Measurements from ENCODE around the gene ZBTB24. TPM values are rescaled to one million over a fixed set of nuclear protein-coding genes. Genes with fewer than 3 reads are reported as not detected.

The ZBTB24 gene
- total RNA-seq, 4 donors from 2014 or later: 6.5 to 9.6 (median 8.0) TPM

- H3K36me3 ChIP-seq: peaks cover 0 to 17% (median 0%) of the 10 kb centered on the region in 3 donors
- no peak for TF ChIP-seq CTCF (IDR thresholded peaks at IDR 0.05)
- no peak for TF ChIP-seq POLR2A (IDR thresholded peaks at IDR 0.05)
- no peak for TF ChIP-seq EP300 (IDR thresholded peaks at IDR 0.05)
- WGBS, 2 donors: 39 to 43% methylated on average over 2 of the region's 2 CpGs
- peaks cover 0 to 5% (median 2%) of the 10 kb centered on the region in 4 donors for H3K4me1 ChIP-seq
- H3K27ac ChIP-seq: no peak overlapping the region
- H3K4me3 ChIP-seq: no peak overlapping the region
- no peaks in the 10 kb centered on the region for H3K27me3 ChIP-seq
- no peak for DNase-seq (ENCODE audit: low spot score in 2 of 2)
- no peaks in the 10 kb centered on the region for H3K9me3 ChIP-seq
Observed at GRCh38 chr6:109434456-109434855, 48.6 kb downstream of the ZBTB24 start.

- Histone ChIP-seq H3K4me1 (peaks cover 0 to 9% (median 4%) of the 10 kb centered on the region in 4 donors), H3K4me3 (no peak overlapping the region), H3K27me3 (no peaks in the 10 kb centered on the region), H3K27ac (no peak overlapping the region), H3K9me3 (no peaks in the 10 kb centered on the region), H3K36me3 (peaks cover 0 to 5% (median 0%) of the 10 kb centered on the region in 3 donors)
- no peak for DNase-seq (ENCODE audit: low spot score in 2 of 2)
- TF ChIP-seq POLR2A (IDR thresholded peaks at IDR 0.05): no peak
- no peak for TF ChIP-seq EP300 (IDR thresholded peaks at IDR 0.05)
- no peak for TF ChIP-seq CTCF (IDR thresholded peaks at IDR 0.05)
- 95 to 98% methylated on average over 3 of the region's 3 CpGs for WGBS, 2 donors
Observed at GRCh38 chr6:109429496-109429895, 53.5 kb downstream of the ZBTB24 start.

GRCh38 chr6:109428889-109429477 lies 54.0 kb downstream of the ZBTB24 start:
- Histone ChIP-seq H3K27me3 (no peaks in the 10 kb centered on the region), H3K9me3 (no peaks in the 10 kb centered on the region), H3K4me1 (peaks cover 0 to 9% (median 4%) of the 10 kb centered on the region in 4 donors), H3K4me3 (no peak overlapping the region), H3K36me3 (peaks cover 0 to 6% (median 0%) of the 10 kb centered on the region in 3 donors), H3K27ac (no peak overlapping the region)
- TF ChIP-seq EP300 (IDR thresholded peaks at IDR 0.05): no peak
- 19 to 25% methylated on average over 7 of the region's 7 CpGs for WGBS, 2 donors
- DNase-seq (ENCODE audit: low spot score in 2 of 2): no peak

- Histone ChIP-seq H3K4me1 (peaks cover 0 to 9% (median 4%) of the 10 kb centered on the region in 4 donors), H3K36me3 (peaks cover 0 to 4% (median 0%) of the 10 kb centered on the region in 3 donors), H3K9me3 (no peaks in the 10 kb centered on the region), H3K27me3 (no peaks in the 10 kb centered on the region), H3K4me3 (no peak overlapping the region), H3K27ac (no peak overlapping the region)
- TF ChIP-seq POLR2A (IDR thresholded peaks at IDR 0.05) (no peak), CTCF (IDR thresholded peaks at IDR 0.05) (no peak), EP300 (IDR thresholded peaks at IDR 0.05) (no peak)
- DNase-seq (ENCODE audit: low spot score in 2 of 2): no peak
- WGBS, 2 donors: 72 to 92% methylated on average over 2 of the region's 2 CpGs
Observed at GRCh38 chr6:109424946-109425345, 58.1 kb downstream of the ZBTB24 start.

- H3K9me3 ChIP-seq: no peaks in the 10 kb centered on the region
- TF ChIP-seq POLR2A (IDR thresholded peaks at IDR 0.05) (no peak), EP300 (IDR thresholded peaks at IDR 0.05) (no peak), CTCF (IDR thresholded peaks at IDR 0.05) (no peak)
- no peaks in the 10 kb centered on the region for H3K4me1 ChIP-seq
- H3K27me3 ChIP-seq: no peaks in the 10 kb centered on the region
- peaks cover 0 to 10% (median 0%) of the 10 kb centered on the region in 3 donors for H3K36me3 ChIP-seq
- no peak overlapping the region for H3K4me3 ChIP-seq
- DNase-seq (ENCODE audit: low spot score in 2 of 2): no peak
- WGBS, 2 donors: 83 to 90% methylated on average over 1 of the region's 1 CpG
- H3K27ac ChIP-seq: no peak overlapping the region
Observed at GRCh38 chr6:109421184-109421583, 61.8 kb downstream of the ZBTB24 start.
